PC-3 (cell line): ENCODE measurements around the gene MARCOL. TPM values are rescaled to one million over a fixed set of nuclear protein-coding genes. Genes with fewer than 3 reads are reported as not detected.
A peak's percentile ranks its signal among the peaks of the same experiment; 100 is the strongest.

Source experiments
- ATAC-seq: fragments of 200-7000 bp; cut with Tn5 transposase; 2 replicates; pipeline ENCODE4 v1.9.1; 2020; ENCODE audit warnings: mild to moderate bottlenecking, moderate library complexity
- BruUV-seq: library from RNA; stranded (reverse); fragments of 400-500 nt; replicated peaks from 2 replicates; lab custom pipeline; 2021; lab: Mats Ljungman, UMichigan
- CTCF ChIA-PET: fragments of 300-600 bp; sonication (Branson Sonifier 250); formaldehyde crosslinking; loops from one replicate; lab custom pipeline; 2022; ENCODE audit warnings: antibody characterized with exemption; lab: Charles Lee
- POLR2A ChIA-PET: fragments of 300-600 bp; sonication (Branson Sonifier 250); formaldehyde crosslinking; loops from one replicate; lab custom pipeline; 2022; ENCODE audit warnings: antibody characterized with exemption; ENCODE audit not compliant: unreplicated experiment; lab: Charles Lee
- DNase-seq: peaks from one replicate; pipeline ENCODE4 v3.0.0-alpha.2; 2015
- H2AFZ ChIP-seq: fragments of 300-600 bp; sonication (generic); 2 replicates; pipeline ENCODE4 v1.6.0; 2016; ENCODE audit warnings: antibody characterized with exemption, low read length
- H3F3A ChIP-seq: fragments of 300-600 bp; sonication (generic); one replicate; pipeline ENCODE4 v1.6.0; 2017; ENCODE audit warnings: antibody characterized with exemption, low read length, control low read depth, mild to moderate bottlenecking; ENCODE audit not compliant: unreplicated experiment
- H3K27ac ChIP-seq: fragments of 300-600 bp; sonication (generic); 2 replicates; pipeline ENCODE4 v1.5.1; 2016; ENCODE audit warnings: mild to moderate bottlenecking, low read length
- H3K27me3 ChIP-seq: fragments of 300-600 bp; sonication (generic); 2 replicates; pipeline ENCODE4 v1.6.1; 2016; ENCODE audit warnings: low read length, mixed read lengths
- H3K36me3 ChIP-seq: fragments of 300-600 bp; sonication (generic); 2 replicates; pipeline ENCODE4 v1.6.1; 2016; ENCODE audit warnings: low read depth, mixed run types, low read length, mixed read lengths
- H3K4me1 ChIP-seq: fragments of 300-600 bp; sonication (generic); 2 replicates; pipeline ENCODE4 v1.5.1; 2016; ENCODE audit warnings: low read length; ENCODE audit not compliant: insufficient read depth
- H3K4me2 ChIP-seq: fragments of 300-600 bp; sonication (generic); 2 replicates; pipeline ENCODE4 v1.6.0; 2016; ENCODE audit warnings: low read length
- H3K4me3 ChIP-seq: fragments of 300-600 bp; sonication (generic); 2 replicates; pipeline ENCODE4 v1.5.1; 2016; ENCODE audit warnings: mild to moderate bottlenecking, low read length, mixed read lengths
- H3K79me2 ChIP-seq: fragments of 300-600 bp; sonication (generic); 2 replicates; pipeline ENCODE4 v1.6.1; 2017; ENCODE audit warnings: low read length, mixed read lengths
- H3K9ac ChIP-seq: fragments of 300-600 bp; sonication (generic); 2 replicates; pipeline ENCODE4 v1.6.0; 2016; ENCODE audit warnings: mild to moderate bottlenecking, low read length
- H3K9me2 ChIP-seq: fragments of 300-600 bp; sonication (generic); replicated peaks from 2 replicates; pipeline ENCODE4 v1.6.1; 2016; ENCODE audit warnings: mixed run types, low read length, mixed read lengths
- H3K9me3 ChIP-seq: fragments of 300-600 bp; sonication (generic); 2 replicates; pipeline ENCODE4 v1.6.1; 2016; ENCODE audit warnings: low read length, mixed read lengths
- H4K20me1 ChIP-seq: fragments of 300-600 bp; sonication (generic); 2 replicates; pipeline ENCODE4 v1.6.1; 2016; ENCODE audit warnings: low read length, mixed read lengths
- EZH2 ChIP-seq: fragments of 300-600 bp; sonication (generic); IDR thresholded peaks from one replicate; pipeline ENCODE4 v1.6.1; 2017; ENCODE audit warnings: antibody characterized with exemption, mild to moderate bottlenecking, low read length; ENCODE audit not compliant: unreplicated experiment
- EZH2phosphoT487 ChIP-seq: fragments of 300-600 bp; sonication (generic); IDR thresholded peaks from 2 replicates; pipeline ENCODE4 v1.6.1; 2018; ENCODE audit warnings: mild to moderate bottlenecking, antibody characterized with exemption, low read length, borderline replicate concordance
- intact Hi-C: fragments of 100-400 bp; cut with micrococcal nuclease; formaldehyde crosslinking; loops from 2 replicates; pipeline ENCODE4 v1.9.0; 2023
- total RNA-seq: library from RNA; depleted of rRNA; stranded (reverse); fragments of >200 nt; gene quantifications from 2 replicates; pipeline ENCODE4 v1.2.3, GENCODE V29; 2014
- TF ChIP-seq, protein P1 (sequence below): fragments of 300-600 bp; sonication (generic); conservative IDR thresholded peaks from 2 replicates; pipeline ENCODE4 v1.5.1; 2017; ENCODE audit warnings: antibody characterized with exemption, low read depth, mild to moderate bottlenecking, low read length

The MARCOL gene
- total RNA-seq, 1 experiment from 2014 or later = not detected

DNA sequence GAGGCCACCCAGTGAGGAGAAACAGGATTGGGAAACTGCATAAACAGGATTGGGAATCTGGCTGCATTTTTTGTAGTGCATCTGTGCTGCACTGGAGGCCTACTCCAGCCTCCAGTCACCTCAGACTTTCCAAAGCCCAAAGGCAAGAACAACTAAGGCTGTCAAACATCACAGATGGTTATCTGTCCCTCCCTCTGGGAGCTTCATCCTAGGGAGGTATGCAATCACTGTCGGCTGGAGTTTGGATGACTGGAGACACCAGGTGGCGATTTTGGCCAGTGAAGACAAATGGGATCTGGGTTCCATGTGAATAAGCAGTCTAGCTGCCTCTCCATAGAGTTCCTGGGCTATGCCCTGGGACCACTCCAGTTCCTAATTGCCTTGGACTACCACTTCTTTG, 21.0 kb downstream of the MARCOL start:
- Histone ChIP-seq H3K9me3 (peaks cover 12% of the 10 kb centered on the region; the same call in 1 of the 2 replicates), H3K27me3 (no peaks in the 10 kb centered on the region), H3K79me2 (no peaks in the 10 kb centered on the region), H4K20me1 (no peaks in the 10 kb centered on the region), H3K27ac (no peak overlapping the region), H3K4me2 (no peak overlapping the region), H2AFZ (no peak overlapping the region), H3K4me1 (peaks cover 8% of the 10 kb centered on the region), H3K9ac (no peak overlapping the region), H3F3A (no peaks in the 10 kb centered on the region), H3K4me3 (no peak overlapping the region), H3K9me2 (no peaks in the 10 kb centered on the region), H3K36me3 (peaks cover 7% of the 10 kb centered on the region; the same call in 1 of the 2 replicates)
- no peak for ATAC-seq
- ChIA-PET POLR2A (no interaction called here), CTCF (no interaction called here)
- no peak for DNase-seq
- intact Hi-C loops = no loop called here
- TF ChIP-seq EZH2 (no peak), EZH2phosphoT487 (no peak)
- TF ChIP-seq, protein P1, sequence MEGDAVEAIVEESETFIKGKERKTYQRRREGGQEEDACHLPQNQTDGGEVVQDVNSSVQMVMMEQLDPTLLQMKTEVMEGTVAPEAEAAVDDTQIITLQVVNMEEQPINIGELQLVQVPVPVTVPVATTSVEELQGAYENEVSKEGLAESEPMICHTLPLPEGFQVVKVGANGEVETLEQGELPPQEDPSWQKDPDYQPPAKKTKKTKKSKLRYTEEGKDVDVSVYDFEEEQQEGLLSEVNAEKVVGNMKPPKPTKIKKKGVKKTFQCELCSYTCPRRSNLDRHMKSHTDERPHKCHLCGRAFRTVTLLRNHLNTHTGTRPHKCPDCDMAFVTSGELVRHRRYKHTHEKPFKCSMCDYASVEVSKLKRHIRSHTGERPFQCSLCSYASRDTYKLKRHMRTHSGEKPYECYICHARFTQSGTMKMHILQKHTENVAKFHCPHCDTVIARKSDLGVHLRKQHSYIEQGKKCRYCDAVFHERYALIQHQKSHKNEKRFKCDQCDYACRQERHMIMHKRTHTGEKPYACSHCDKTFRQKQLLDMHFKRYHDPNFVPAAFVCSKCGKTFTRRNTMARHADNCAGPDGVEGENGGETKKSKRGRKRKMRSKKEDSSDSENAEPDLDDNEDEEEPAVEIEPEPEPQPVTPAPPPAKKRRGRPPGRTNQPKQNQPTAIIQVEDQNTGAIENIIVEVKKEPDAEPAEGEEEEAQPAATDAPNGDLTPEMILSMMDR = no peak
- BruUV-seq = no TSS peak

GRCh38 chr5:148261221-148261620, 22.9 kb downstream of the MARCOL start:
- ATAC-seq (no peak), DNase-seq (no peak)
- TF ChIP-seq EZH2phosphoT487 = no peak
- no peak for TF ChIP-seq EZH2
- TF ChIP-seq, protein P1 = no peak
- H3K27ac ChIP-seq = no peak overlapping the region
- H3K9me2 ChIP-seq = no peaks in the 10 kb centered on the region
- peaks cover 17% of the 10 kb centered on the region; the same call in 1 of the 2 replicates for H3K9me3 ChIP-seq
- no peak overlapping the region for H2AFZ ChIP-seq
- intact Hi-C loops = no loop called here
- peaks cover 7% of the 10 kb centered on the region; the same call in 1 of the 2 replicates for H3K36me3 ChIP-seq
- POLR2A ChIA-PET = no interaction called here
- BruUV-seq = no TSS peak
- H4K20me1 ChIP-seq = no peaks in the 10 kb centered on the region
- H3K9ac ChIP-seq = no peak overlapping the region
- no peaks in the 10 kb centered on the region for H3K27me3 ChIP-seq
- H3K4me3 ChIP-seq = no peak overlapping the region
- H3K4me2 ChIP-seq = no peak overlapping the region
- CTCF ChIA-PET = no interaction called here
- H3F3A ChIP-seq = no peaks in the 10 kb centered on the region
- no peaks in the 10 kb centered on the region for H3K79me2 ChIP-seq
- H3K4me1 ChIP-seq = no peaks in the 10 kb centered on the region

DNA sequence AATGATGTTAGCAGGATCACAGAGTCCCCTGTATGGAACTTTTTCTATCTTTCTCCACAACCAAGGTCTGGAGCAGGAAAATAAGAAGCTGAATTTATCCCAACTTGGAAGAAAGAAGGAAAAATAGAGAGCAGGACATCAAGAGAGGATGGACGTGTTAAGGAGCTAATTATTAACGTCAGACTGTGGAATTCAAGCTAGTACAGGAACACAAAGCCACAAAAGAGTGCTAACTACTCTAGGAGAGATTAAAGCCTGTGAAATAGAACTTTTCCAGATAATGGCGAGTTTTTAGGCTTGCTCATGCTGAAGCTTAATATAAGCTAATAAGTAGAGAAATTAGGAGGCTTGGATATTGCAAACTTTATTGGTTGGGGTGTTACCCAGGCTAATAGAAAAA, 29.6 kb downstream of the MARCOL start:
- TF ChIP-seq, protein P1 = no peak
- TF ChIP-seq EZH2 (no peak), EZH2phosphoT487 (no peak)
- Histone ChIP-seq H3K9me2 (no peaks in the 10 kb centered on the region), H3K4me1 (peaks cover 10% of the 10 kb centered on the region), H2AFZ (peak overlapping the region; percentile 83; the same call in 1 of the 2 replicates), H3K79me2 (no peaks in the 10 kb centered on the region), H4K20me1 (no peaks in the 10 kb centered on the region), H3F3A (no peaks in the 10 kb centered on the region), H3K9me3 (0 out of 2 replicates have a peak, but pooled peaks cover 5% of the 10 kb centered on the region), H3K27ac (peak overlapping the region; percentile 36), H3K4me2 (peak overlapping the region; percentile 25; the same call in 1 of the 2 replicates), H3K36me3 (no peaks in the 10 kb centered on the region), H3K9ac (no peak overlapping the region), H3K27me3 (no peaks in the 10 kb centered on the region), H3K4me3 (no peak overlapping the region)
- ATAC-seq = no peak
- ChIA-PET CTCF (no interaction called here), POLR2A (interaction anchor here (0.7 kb wide), 1 partner anchor 102 kb away, joined by 3 read pairs; no protein-coding TSS in a partner anchor)
- intact Hi-C loops = loop anchor here (5.0 kb wide), 2 partner anchors 46 to 81 kb away; no protein-coding TSS in a partner anchor
- DNase-seq = no peak
- BruUV-seq = no TSS peak
